Right lung (tissue), 5 donors: ENCODE results near the gene TBC1D22A. TPM values are rescaled to one million over a fixed set of nuclear protein-coding genes. Genes with fewer than 3 reads are reported as not detected.

Experiments
- DNase-seq, 2 donors: peaks; one replicate each; pipeline ENCODE4 v3.0.0-alpha.2; 2013
- polyA plus RNA-seq, 5 donors: library from polyadenylated mRNA; unstranded; fragments of 120-200 nt; gene quantifications; one replicate each; pipeline versions ENCODE4 v1.2.1 to v1.2.3, GENCODE V29; 2013; ENCODE audit warnings: inconsistent platforms in 1 of 5, low replicate concordance in 1 of 5; ENCODE audit not compliant: insufficient read length in 5 of 5, insufficient read depth in 1 of 5

TBC1D22A gene
- polyA plus RNA-seq, 5 donors, result 13.9 to 17.6 (median 16.2) TPM

GRCh38 chr22:46752286-46752987 lies 10.0 kb upstream of the TBC1D22A start:
- no peak for DNase-seq

DNA sequence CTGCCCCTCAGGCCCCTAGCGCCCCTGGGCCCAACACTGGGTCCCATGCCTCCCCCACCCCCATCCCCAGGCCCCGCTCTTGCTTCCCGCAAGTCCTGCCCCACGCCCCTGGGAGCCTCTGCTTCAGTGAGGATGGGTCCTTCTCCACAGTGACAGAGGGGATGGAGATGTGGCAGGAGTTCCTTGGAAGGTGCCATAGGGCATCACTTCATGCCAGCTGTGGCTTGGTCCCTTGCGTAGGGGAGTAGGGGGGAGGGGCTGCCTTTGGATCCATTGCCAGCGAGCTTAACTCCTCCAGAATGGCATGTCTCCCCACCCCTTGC lies 9.5 kb upstream of the TBC1D22A start:
- no peak for DNase-seq

DNA sequence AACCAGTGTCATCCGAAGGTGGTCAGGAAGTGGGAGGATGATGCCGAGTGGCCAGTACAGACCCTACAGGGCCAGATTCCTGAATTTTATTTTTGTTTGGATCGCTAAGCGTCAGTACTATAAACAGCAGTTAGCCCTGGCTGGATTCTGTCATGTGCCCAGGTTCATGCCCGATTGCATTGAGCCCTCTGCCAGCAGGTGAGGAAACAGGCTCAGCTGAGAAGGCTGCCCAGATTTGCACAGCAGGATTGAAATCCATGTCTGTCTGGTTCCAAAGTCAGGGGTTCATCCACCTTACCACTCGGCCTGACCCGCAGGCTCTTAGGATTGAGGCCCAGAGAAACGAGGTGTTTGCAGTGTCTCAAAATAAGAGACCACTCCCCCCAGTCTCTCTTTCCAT lies 9.1 kb upstream of the TBC1D22A start:
- DNase-seq, result no peak

- no peak for DNase-seq
Measured at GRCh38 chr22:46753761-46754109, 8.7 kb upstream of the TBC1D22A start.

DNA sequence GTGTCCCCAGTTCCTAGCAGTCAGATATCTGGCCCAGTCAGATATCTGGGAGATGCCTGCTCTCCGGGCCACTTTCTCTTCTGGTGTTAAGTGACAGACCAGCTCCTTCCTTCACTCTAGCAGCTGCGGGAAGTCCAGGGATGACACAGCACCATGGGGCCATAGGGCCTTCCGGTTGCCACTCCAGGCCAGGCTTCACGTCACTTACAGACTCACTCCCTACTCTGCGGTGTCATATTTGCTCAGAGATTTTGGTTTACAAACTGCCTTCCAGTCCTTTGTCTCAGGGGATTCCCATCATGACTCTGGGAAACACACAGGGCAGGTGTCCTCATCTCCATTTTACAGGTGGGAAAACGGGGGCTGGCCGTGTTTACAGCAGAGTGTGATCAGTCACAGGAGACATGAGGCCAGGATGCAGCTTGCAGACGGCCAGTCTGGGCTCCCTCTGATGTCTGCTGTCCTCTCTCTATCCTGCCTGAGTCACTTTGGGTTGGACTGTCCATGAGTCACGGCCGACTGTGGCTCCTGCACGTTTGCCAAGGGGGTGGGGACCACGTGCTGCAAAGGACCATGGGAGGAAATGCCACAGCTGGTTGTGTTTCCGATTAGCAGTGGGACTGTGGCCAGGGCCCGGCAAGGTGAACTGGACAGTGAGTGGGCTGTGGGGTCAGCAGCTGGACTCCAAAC lies 8.2 kb upstream of the TBC1D22A start:
- DNase-seq, result peak in 1 of 2 donors; percentile 64

GRCh38 chr22:46754826-46755225 lies 7.6 kb upstream of the TBC1D22A start:
- DNase-seq, result no peak

- no peak for DNase-seq
Measured at GRCh38 chr22:46755525-46755924, 6.9 kb upstream of the TBC1D22A start.

GRCh38 chr22:46756097-46756496 lies 6.4 kb upstream of the TBC1D22A start:
- DNase-seq, result no peak

DNA sequence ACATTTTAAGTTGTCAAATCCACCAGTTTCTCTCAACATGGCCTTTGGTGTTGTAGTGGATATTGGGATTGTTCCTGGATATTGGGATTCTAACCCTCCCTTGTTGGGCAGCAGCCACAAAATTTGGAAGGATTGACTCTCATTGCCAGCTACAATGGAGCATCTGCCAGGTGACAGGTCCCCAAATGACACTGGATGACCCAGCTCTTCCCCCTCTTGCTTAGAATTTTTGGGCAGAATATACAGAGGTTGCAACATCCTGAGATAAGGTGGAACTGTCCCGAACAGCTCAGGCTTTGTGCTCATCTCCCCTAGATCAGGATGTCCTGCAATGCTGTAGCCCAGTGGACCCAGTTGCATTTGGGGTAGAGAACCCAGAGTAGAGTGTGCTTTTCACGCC lies 5.3 kb upstream of the TBC1D22A start:
- DNase-seq, result no peak

GRCh38 chr22:46758121-46758520 lies 4.3 kb upstream of the TBC1D22A start:
- no peak for DNase-seq

GRCh38 chr22:46758867-46759290 lies 3.6 kb upstream of the TBC1D22A start:
- DNase-seq, result peak in 1 of 2 donors; percentile 43

GRCh38 chr22:46761017-46761416 lies 1.4 kb upstream of the TBC1D22A start:
- no peak for DNase-seq

GRCh38 chr22:46761539-46762237 lies 762 bp upstream of the TBC1D22A start:
- DNase-seq, result no peak

GRCh38 chr22:46763051-46763705 lies 728 bp downstream of the TBC1D22A start:
- no peak for DNase-seq

DNA sequence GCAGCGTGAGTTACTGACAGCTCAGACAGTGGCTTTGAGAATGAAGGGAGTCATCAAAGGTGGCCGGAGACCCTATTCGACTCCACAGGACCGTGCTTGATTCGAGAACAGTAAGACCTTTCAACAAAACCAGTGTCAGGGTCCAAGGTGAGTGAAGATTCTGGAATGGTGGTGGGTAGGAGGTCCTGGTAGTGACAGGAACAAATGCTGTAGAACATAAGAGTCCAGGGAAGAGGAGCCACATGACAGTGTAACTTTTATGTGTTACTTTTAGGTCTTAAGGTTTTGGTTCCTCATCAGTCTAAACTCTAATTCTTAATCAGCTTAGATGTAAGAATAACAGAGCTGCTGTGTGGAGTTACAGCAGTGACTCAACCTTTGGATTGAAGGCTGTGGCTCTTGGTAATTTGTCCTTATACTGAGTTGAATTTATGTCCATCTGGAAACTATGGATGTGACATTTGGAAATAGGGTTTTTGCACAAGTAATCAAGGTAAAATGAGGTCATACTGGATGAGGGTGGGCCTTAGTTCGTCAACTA lies 1.8 kb downstream of the TBC1D22A start:
- no peak for DNase-seq

- no peak for DNase-seq
Measured at GRCh38 chr22:46764779-46765485, 2.5 kb downstream of the TBC1D22A start.

- no peak for DNase-seq
Measured at GRCh38 chr22:46766611-46767010, 4.2 kb downstream of the TBC1D22A start.

DNA sequence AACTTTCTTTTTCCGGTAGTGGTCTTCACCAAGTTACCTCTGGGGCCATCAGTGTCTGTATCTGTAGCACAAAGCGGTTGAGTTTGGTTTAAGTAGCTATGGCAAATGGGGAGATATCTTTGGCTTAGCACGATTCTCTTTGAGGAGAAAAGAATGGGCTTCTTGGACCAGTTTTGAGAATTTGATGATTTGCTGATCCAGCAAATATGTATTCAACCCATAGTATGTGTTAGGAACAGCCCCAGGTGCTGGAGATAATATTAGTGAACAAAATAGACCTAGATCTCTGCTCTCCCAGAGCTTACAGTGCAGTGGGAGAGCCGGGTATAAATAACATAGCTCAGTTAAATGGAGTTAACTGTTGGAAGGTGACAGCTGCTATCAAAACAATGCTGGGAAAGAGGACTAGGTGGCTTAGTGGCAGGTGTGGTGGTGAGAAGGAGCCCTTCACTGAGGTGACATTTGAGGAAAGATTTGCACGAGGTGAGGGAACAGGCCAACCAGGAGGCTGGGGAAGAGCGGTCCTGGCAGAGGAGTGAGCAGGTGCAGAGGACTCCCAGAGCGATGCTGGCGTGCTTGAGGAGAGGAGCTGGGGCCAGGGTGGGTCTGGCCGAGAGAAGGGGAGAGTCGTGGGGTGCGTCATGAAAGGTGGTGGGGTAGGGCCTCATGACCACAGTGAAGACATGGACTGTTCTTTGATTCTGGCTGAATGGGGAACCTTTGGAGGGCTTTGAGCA lies 5.0 kb downstream of the TBC1D22A start:
- DNase-seq, result no peak

GRCh38 chr22:46769191-46769675 lies 6.8 kb downstream of the TBC1D22A start:
- DNase-seq, result no peak

DNA sequence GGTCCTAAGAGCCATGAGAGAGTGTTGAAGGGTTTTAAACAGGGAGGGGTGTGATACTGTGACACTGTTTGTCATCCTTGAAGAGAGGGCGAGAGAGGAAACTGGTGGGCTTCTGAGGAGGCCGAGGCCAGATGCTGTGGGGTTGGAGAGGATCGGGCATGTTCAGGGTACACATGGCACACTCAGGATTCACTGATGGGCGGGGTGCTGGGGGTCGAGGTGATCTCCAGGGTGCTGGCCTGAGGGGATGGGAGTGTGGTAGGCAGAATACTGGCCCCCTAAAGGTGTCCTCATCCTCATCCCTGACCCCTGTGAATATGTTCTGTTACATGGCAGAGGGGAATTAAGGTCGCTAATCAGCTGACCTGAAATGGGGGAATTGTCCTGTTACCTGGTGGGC lies 7.3 kb downstream of the TBC1D22A start:
- DNase-seq, result no peak

DNA sequence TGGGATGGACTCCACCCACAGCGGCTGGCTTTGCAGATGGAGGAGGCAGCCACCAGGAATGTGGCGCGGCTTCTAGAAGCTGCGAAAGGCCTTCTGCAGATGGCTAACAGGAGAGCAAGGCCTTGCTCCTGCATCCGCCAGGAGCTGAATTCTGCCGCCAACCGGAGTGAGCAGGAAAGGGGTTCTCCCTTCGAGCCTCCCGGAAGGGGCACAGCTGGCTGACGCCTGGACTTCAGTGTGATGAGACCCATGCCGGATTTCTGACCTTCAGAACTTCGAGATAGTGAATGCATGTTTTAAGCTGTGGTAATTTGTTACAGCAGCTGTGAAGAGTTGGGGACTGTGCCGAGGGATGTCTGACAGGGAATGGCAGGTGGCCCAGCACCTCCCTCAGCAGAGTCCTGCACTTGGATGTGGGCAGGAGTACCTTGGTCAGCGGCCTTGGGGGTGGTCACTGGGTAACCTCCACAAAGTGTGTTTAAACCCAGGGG lies 7.7 kb downstream of the TBC1D22A start:
- no peak for DNase-seq
